OCI-LY3 (cell line): ENCODE measurements around the gene CCDC92.

ENCODE experiments used
- H2AFZ ChIP-seq: fragments of 200-600, 300-600 bp; shearing (Covaris generic); 2 replicates; pipeline ENCODE4 v1.6.0; 2014; ENCODE audit warnings: antibody characterized with exemption, low read depth, low read length
- H3K27ac ChIP-seq: fragments of 200-600, 300-600 bp; sonication (generic); 2 replicates; pipeline ENCODE4 v1.5.1; 2014; ENCODE audit warnings: mild to moderate bottlenecking, low read length, moderate library complexity, mixed read lengths
- H3K27me3 ChIP-seq: fragments of 200-600, 300-600 bp; sonication (generic); 2 replicates; pipeline ENCODE4 v1.6.1; 2014; ENCODE audit warnings: low read depth, low read length, mixed read lengths
- H3K36me3 ChIP-seq: fragments of 200-600, 300-600 bp; sonication (generic); replicated peaks from 2 replicates; pipeline ENCODE3; 2014; ENCODE audit warnings: low read depth, low read length, mixed read lengths
- H3K4me1 ChIP-seq: fragments of 300-600, 200-600 bp; sonication (generic); 2 replicates; pipeline ENCODE4 v1.6.1; 2014; ENCODE audit warnings: low read length, mixed read lengths
- H3K4me2 ChIP-seq: fragments of 200-600, 300-600 bp; sonication (generic); 2 replicates; pipeline ENCODE4 v1.6.1; 2014; ENCODE audit warnings: low read length, mixed read lengths
- H3K4me3 ChIP-seq: fragments of 300-600, 200-600 bp; sonication (generic); 2 replicates; pipeline ENCODE4 v1.5.1; 2014; ENCODE audit warnings: antibody characterized with exemption, mild to moderate bottlenecking, low read length, moderate library complexity
- H3K79me2 ChIP-seq: fragments of 300-600, 200-600 bp; shearing (Covaris generic); 2 replicates; pipeline ENCODE4 v1.6.1; 2014; ENCODE audit warnings: mild to moderate bottlenecking, low read length, mixed read lengths
- H3K9ac ChIP-seq: fragments of 300-600, 200-600 bp; shearing (Covaris generic); 2 replicates; pipeline ENCODE4 v1.6.0; 2014; ENCODE audit warnings: mild to moderate bottlenecking, low read length, moderate library complexity
- H3K9me3 ChIP-seq: fragments of 200-600, 300-600 bp; shearing (Covaris generic); 2 replicates; pipeline ENCODE4 v1.6.1; 2014; ENCODE audit warnings: low read length, mixed read lengths; ENCODE audit not compliant: insufficient read depth
- H4K20me1 ChIP-seq: fragments of 200-600, 300-600 bp; sonication (generic); 2 replicates; pipeline ENCODE4 v1.6.1; 2016; ENCODE audit warnings: low read length, mixed read lengths; ENCODE audit not compliant: insufficient read depth
- EZH2phosphoT487 ChIP-seq: fragments of 200-600 bp; shearing (Covaris generic); IDR thresholded peaks from 2 replicates; pipeline ENCODE4 v1.6.1; 2018; ENCODE audit warnings: antibody characterized with exemption, mixed run types, low read depth
- TF ChIP-seq, protein P1 (sequence below): fragments of 200-600, 300-600 bp; sonication (generic); IDR thresholded peaks from 2 replicates; pipeline ENCODE4 v1.5.1; 2014; ENCODE audit warnings: antibody characterized with exemption, low read length, low read depth

Gene CCDC92

DNA sequence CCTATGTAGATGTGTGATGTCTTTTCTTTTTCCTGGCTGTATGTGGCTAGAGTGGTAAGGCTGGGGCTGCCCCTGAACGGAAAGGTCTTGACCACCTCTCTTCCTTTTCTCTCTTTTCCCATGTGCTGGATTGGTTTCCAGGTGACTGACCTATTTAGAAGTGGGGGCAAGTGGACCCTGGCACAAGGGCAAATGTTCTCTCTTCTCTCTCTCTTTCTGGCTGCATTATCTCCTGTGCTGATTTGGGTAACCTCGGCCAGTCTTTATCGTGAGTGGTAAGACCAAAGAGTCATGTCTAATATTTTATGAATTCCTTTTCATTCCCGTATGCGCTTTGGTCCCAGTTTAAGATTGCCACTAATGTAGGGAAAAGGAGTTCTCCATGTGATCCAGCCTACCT, 16.5 kb upstream of the CCDC92 start:
- H2AFZ ChIP-seq, result no peak overlapping the region
- H3K9ac ChIP-seq, result no peak overlapping the region
- no peaks in the 10 kb centered on the region for H3K4me1 ChIP-seq
- H4K20me1 ChIP-seq, result peaks cover 28% of the 10 kb centered on the region
- no peak overlapping the region for H3K27ac ChIP-seq
- peaks cover 10% of the 10 kb centered on the region for H3K79me2 ChIP-seq
- H3K36me3 ChIP-seq, result peaks cover 32% of the 10 kb centered on the region
- TF ChIP-seq, protein P1, sequence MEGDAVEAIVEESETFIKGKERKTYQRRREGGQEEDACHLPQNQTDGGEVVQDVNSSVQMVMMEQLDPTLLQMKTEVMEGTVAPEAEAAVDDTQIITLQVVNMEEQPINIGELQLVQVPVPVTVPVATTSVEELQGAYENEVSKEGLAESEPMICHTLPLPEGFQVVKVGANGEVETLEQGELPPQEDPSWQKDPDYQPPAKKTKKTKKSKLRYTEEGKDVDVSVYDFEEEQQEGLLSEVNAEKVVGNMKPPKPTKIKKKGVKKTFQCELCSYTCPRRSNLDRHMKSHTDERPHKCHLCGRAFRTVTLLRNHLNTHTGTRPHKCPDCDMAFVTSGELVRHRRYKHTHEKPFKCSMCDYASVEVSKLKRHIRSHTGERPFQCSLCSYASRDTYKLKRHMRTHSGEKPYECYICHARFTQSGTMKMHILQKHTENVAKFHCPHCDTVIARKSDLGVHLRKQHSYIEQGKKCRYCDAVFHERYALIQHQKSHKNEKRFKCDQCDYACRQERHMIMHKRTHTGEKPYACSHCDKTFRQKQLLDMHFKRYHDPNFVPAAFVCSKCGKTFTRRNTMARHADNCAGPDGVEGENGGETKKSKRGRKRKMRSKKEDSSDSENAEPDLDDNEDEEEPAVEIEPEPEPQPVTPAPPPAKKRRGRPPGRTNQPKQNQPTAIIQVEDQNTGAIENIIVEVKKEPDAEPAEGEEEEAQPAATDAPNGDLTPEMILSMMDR, result no peak
- no peak for TF ChIP-seq EZH2phosphoT487
- H3K4me3 ChIP-seq, result no peak overlapping the region
- no peaks in the 10 kb centered on the region for H3K9me3 ChIP-seq
- no peaks in the 10 kb centered on the region for H3K27me3 ChIP-seq
- no peak overlapping the region for H3K4me2 ChIP-seq

DNA sequence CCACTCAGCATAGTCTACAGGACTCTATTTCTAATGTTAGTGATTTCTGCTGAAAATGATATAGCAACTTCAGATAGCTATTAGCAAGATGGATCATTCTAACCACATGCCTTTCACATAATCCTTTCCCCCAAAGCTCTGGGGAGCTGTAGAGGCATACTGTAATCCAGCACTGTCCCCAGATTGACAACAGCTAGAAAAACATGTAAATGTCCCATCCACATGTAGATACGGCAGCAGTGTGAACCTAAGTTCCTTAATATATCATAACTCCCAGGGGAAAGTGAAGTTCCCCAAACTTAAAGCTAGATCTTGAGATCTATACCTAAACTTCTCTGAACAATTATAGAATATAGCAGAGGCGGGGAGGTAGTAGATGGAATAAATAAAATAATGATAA, 14.4 kb upstream of the CCDC92 start:
- no peak overlapping the region for H3K4me3 ChIP-seq
- peaks cover 37% of the 10 kb centered on the region for H4K20me1 ChIP-seq
- H3K36me3 ChIP-seq, result peaks cover 32% of the 10 kb centered on the region
- TF ChIP-seq, protein P1, result no peak
- TF ChIP-seq EZH2phosphoT487, result no peak
- H3K27me3 ChIP-seq, result no peaks in the 10 kb centered on the region
- peaks cover 13% of the 10 kb centered on the region for H3K79me2 ChIP-seq
- no peak overlapping the region for H2AFZ ChIP-seq
- no peaks in the 10 kb centered on the region for H3K4me1 ChIP-seq
- H3K4me2 ChIP-seq, result no peak overlapping the region
- H3K9ac ChIP-seq, result no peak overlapping the region
- H3K9me3 ChIP-seq, result no peaks in the 10 kb centered on the region
- H3K27ac ChIP-seq, result no peak overlapping the region

DNA sequence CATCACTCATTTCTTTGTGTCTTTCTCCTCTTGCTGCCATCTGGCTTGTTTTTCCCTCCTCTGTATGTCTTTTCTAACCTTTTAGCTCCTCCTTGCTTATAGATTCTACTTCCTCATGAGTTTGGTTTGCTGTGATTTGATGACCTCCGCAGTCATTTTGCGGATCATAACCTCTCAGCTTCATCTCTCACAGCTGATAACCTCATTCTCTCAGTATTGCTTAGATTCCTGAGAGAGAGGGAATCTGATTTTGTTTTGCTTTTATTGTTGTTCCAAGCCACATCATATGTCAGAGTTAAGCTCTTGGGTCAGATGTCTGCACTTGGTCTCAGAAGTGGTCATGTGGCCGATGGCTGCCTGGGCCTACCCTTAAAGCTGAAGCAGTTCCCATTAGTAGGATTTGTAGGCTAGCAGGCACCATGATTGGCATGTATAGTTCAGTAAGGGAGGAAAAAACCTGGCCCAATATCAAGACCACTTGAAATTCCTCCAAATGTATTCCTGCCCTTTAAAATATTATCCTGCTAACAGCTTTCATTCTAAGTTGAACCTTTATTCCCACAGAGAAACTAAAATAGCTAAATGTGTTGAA, 13.8 kb upstream of the CCDC92 start:
- no peak overlapping the region for H3K27ac ChIP-seq
- no peak overlapping the region for H2AFZ ChIP-seq
- TF ChIP-seq, protein P1, result no peak
- H3K4me3 ChIP-seq, result no peak overlapping the region
- peaks cover 13% of the 10 kb centered on the region for H3K79me2 ChIP-seq
- peaks cover 37% of the 10 kb centered on the region for H4K20me1 ChIP-seq
- no peak overlapping the region for H3K9ac ChIP-seq
- H3K36me3 ChIP-seq, result peaks cover 26% of the 10 kb centered on the region
- H3K4me1 ChIP-seq, result no peaks in the 10 kb centered on the region
- no peak overlapping the region for H3K4me2 ChIP-seq
- no peaks in the 10 kb centered on the region for H3K27me3 ChIP-seq
- H3K9me3 ChIP-seq, result no peaks in the 10 kb centered on the region

DNA sequence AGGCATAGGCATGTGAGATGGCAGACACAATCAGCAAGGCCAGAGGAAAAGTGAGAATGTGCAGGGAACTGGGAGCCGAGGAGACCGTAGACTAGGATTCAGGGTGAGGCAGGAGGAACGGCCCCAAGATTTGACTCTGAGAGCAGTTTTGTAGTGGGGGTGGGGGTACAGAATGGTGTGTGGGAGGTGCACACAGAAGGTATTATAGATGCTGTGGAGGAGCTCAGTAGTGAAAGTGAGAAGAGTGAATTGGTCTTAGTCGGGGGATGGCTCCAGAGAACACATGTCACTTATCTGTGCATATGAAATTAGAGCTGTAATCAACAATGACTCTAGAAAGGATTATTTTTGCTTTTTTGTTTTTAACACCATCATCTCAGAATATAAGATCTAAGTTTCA, 12.3 kb upstream of the CCDC92 start:
- H2AFZ ChIP-seq, result no peak overlapping the region
- H3K4me2 ChIP-seq, result no peak overlapping the region
- H3K4me3 ChIP-seq, result no peak overlapping the region
- H3K36me3 ChIP-seq, result peaks cover 24% of the 10 kb centered on the region
- H3K27ac ChIP-seq, result no peak overlapping the region
- H4K20me1 ChIP-seq, result peaks cover 37% of the 10 kb centered on the region
- TF ChIP-seq, protein P1, result no peak
- no peak for TF ChIP-seq EZH2phosphoT487
- no peaks in the 10 kb centered on the region for H3K4me1 ChIP-seq
- H3K9me3 ChIP-seq, result no peaks in the 10 kb centered on the region
- H3K27me3 ChIP-seq, result no peaks in the 10 kb centered on the region
- H3K79me2 ChIP-seq, result peaks cover 13% of the 10 kb centered on the region
- no peak overlapping the region for H3K9ac ChIP-seq
